ENCODE measurements around the gene PLPP7.

DNA sequence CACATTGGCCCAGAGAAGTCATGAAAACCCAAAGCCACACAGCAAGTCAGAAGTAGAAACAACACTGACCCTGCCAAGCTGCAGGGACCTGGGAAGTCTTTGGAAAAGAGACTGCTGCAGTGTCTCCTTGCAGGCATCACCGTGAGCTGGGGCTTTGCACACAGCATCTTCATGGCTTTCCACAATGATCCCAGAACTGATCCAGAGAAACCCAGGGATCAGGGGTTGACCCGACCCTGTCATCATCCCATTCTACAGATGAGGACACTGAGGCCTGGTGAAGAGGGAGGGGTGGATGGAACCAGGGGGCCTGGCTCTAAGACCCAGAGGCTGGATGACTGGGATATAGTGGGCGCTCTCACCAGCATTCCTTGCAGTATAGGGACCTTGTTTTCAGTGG is 8.9 kb upstream of the PLPP7 start:
- TF ChIP-seq EP300 (conservative IDR thresholded peaks at IDR 0.05; ENCODE audit: poor library complexity, severe bottlenecking) = no peak
- TF ChIP-seq, protein P1, sequence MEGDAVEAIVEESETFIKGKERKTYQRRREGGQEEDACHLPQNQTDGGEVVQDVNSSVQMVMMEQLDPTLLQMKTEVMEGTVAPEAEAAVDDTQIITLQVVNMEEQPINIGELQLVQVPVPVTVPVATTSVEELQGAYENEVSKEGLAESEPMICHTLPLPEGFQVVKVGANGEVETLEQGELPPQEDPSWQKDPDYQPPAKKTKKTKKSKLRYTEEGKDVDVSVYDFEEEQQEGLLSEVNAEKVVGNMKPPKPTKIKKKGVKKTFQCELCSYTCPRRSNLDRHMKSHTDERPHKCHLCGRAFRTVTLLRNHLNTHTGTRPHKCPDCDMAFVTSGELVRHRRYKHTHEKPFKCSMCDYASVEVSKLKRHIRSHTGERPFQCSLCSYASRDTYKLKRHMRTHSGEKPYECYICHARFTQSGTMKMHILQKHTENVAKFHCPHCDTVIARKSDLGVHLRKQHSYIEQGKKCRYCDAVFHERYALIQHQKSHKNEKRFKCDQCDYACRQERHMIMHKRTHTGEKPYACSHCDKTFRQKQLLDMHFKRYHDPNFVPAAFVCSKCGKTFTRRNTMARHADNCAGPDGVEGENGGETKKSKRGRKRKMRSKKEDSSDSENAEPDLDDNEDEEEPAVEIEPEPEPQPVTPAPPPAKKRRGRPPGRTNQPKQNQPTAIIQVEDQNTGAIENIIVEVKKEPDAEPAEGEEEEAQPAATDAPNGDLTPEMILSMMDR (IDR thresholded peaks at IDR 0.05; ENCODE audit: poor library complexity, severe bottlenecking) = no peak
- TF ChIP-seq POLR2AphosphoS5 (IDR thresholded peaks at IDR 0.05) = no peak
